ENCODE data around the gene OR52E4. TPM values are rescaled to one million over a fixed set of nuclear protein-coding genes. Genes with fewer than 3 reads are reported as not detected.

Gene OR52E4
- total RNA-seq, 6 experiments from 2014 or later: not detected

DNA sequence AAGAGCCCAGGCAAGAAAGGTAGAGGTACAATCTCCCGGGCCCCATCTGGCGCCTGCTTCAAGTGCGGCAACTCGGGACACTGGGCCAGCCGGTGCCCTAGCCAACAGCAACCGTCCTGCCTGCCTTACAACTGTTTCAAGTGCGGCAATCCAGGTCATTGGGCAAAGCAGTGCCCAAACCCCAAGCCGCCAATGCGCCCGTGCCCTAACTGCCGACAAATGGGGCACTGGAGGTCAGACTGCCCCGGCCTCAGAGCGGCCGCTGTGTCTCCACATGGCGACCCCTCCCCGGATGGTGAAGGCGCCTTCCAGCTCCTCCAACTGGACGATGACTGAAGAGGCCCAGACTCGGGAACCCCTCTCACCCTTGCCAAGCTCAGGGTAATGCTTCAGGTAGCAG is 50.2 kb downstream of the OR52E4 start:
- DNase-seq: no peak
- no CpG with 5 or more reads among the region's 19 CpGs for WGBS (ENCODE audit: insufficient coverage, low coverage, low lambda C conversion rate, missing lambda C conversion rate)
- TF ChIP-seq, protein P1, sequence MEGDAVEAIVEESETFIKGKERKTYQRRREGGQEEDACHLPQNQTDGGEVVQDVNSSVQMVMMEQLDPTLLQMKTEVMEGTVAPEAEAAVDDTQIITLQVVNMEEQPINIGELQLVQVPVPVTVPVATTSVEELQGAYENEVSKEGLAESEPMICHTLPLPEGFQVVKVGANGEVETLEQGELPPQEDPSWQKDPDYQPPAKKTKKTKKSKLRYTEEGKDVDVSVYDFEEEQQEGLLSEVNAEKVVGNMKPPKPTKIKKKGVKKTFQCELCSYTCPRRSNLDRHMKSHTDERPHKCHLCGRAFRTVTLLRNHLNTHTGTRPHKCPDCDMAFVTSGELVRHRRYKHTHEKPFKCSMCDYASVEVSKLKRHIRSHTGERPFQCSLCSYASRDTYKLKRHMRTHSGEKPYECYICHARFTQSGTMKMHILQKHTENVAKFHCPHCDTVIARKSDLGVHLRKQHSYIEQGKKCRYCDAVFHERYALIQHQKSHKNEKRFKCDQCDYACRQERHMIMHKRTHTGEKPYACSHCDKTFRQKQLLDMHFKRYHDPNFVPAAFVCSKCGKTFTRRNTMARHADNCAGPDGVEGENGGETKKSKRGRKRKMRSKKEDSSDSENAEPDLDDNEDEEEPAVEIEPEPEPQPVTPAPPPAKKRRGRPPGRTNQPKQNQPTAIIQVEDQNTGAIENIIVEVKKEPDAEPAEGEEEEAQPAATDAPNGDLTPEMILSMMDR (IDR thresholded peaks at IDR 0.05): no peak
- no peak for TF ChIP-seq POLR2A (IDR thresholded peaks at IDR 0.05)
- Histone ChIP-seq H3K27me3 (no peaks in the 10 kb centered on the region), H3K4me3 (no peak overlapping the region), H3K36me3 (no peaks in the 10 kb centered on the region), H3K27ac (no peak overlapping the region), H3K4me1 (no peaks in the 10 kb centered on the region), H3K9me3 (no peaks in the 10 kb centered on the region)
- no peak for ATAC-seq
- intact Hi-C loops (cut with DNase I): no loop called here

DNA sequence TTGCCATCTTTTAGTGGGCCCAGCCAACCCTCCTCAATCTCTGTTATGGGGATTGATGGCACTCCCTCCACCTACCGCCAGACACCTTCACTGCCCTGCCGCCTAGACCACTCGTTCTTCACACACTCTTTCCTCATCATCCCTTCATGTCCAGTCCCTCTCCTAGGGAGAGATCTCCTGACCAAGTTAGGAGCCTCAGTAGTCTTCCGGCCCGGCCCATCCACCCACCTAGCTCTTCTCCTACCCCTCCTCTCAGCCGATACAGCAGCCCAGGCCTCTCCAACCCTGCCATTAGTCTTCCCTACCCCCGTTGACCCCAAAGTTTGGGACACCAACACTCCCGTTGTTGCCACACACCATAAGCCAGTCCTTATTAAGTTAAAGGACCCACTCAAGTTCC is 50.6 kb downstream of the OR52E4 start:
- intact Hi-C loops (cut with DNase I): no loop called here
- H3K9me3 ChIP-seq: no peaks in the 10 kb centered on the region

DNA sequence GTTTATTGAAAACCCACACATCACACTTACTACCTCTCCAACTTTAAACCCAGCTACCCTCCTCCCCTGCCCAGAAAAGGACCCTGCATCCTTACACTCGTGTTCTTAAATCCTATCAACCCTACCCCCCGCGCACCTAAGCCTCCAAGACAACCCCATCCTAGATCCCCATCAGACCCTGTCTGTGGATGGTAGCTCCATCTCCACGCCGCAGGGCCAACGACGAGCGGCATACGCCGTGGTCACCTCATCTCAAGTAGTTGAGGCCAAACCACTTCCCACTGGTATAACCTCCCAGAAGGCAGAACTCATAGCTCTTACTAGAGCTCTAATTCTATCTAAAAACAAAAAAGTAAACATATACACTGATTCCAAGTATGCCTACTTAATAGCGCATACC is 52.2 kb downstream of the OR52E4 start:
- no peak for TF ChIP-seq POLR2A (IDR thresholded peaks at IDR 0.05)
- TF ChIP-seq, protein P1 (IDR thresholded peaks at IDR 0.05): no peak
- H3K4me3 ChIP-seq: no peak overlapping the region
- no peaks in the 10 kb centered on the region for H3K36me3 ChIP-seq
- H3K27me3 ChIP-seq: no peaks in the 10 kb centered on the region
- intact Hi-C loops (cut with DNase I): no loop called here
- no peaks in the 10 kb centered on the region for H3K9me3 ChIP-seq
- H3K4me1 ChIP-seq: no peaks in the 10 kb centered on the region
- 85% methylated on average over 11 of the region's 11 CpGs for WGBS (ENCODE audit: insufficient coverage, low coverage, low lambda C conversion rate, missing lambda C conversion rate)
- DNase-seq (no peak), ATAC-seq (no peak)
- H3K27ac ChIP-seq: no peak overlapping the region

More for the DNA sequence above, 50.6 kb downstream of the OR52E4 start:
- Histone ChIP-seq H3K4me1 (no peaks in the 10 kb centered on the region), H3K36me3 (no peaks in the 10 kb centered on the region), H3K4me3 (no peak overlapping the region), H3K27ac (no peak overlapping the region), H3K27me3 (no peaks in the 10 kb centered on the region)
- 74% methylated on average over 7 of the region's 8 CpGs for WGBS (ENCODE audit: insufficient coverage, low coverage, low lambda C conversion rate, missing lambda C conversion rate)
- DNase-seq: no peak
- ATAC-seq: no peak
- TF ChIP-seq POLR2A (IDR thresholded peaks at IDR 0.05): no peak
- TF ChIP-seq, protein P1 (IDR thresholded peaks at IDR 0.05): no peak

DNA sequence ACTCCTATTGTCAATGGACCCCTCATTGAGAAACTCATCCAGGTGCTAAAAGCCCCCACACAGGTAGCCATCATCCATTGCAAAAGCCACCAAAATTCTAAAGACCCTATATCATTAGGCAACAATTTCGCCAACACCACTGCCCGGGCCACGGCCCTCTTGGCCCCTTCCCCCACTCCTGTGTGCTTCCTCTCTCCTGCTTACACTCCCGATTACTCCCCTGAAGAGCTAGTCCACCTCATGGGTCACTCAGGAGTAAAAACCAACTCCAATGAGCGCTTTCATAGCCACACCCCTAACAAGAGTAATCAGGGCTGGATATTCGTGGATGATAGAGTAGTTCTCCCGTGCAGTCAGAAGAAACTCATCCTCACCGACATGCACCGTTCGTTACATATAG is 52.7 kb downstream of the OR52E4 start:
- no peaks in the 10 kb centered on the region for H3K36me3 ChIP-seq
- no peaks in the 10 kb centered on the region for H3K9me3 ChIP-seq
- no peak for TF ChIP-seq POLR2A (IDR thresholded peaks at IDR 0.05)
- TF ChIP-seq, protein P1 (IDR thresholded peaks at IDR 0.05): no peak

More for the DNA sequence above, 52.7 kb downstream of the OR52E4 start:
- ATAC-seq (no peak), DNase-seq (no peak)
- 76% methylated on average over 10 of the region's 10 CpGs for WGBS (ENCODE audit: insufficient coverage, low coverage, low lambda C conversion rate, missing lambda C conversion rate)
- Histone ChIP-seq H3K4me3 (no peak overlapping the region), H3K27ac (no peak overlapping the region), H3K27me3 (no peaks in the 10 kb centered on the region), H3K4me1 (no peaks in the 10 kb centered on the region)
- intact Hi-C loops (cut with DNase I): no loop called here

Other genes starting within 250 kb of the OR52E4 start
- gene TRIM5, start 195.6 kb upstream of the OR52E4 start, total RNA-seq: 10 to 100 TPM; 15.3 to 19.2 (median 18.2) TPM
- 10 to 100 TPM; 10.0 to 29.1 (median 13.8) TPM for gene TRIM22, start 190.8 kb upstream of the OR52E4 start, total RNA-seq
- under 1 TPM in 1 of 6 experiments, not detected in 5; 0.12 TPM for gene OR56B1, start 144.2 kb upstream of the OR52E4 start, total RNA-seq
- gene OR52N4, start 126.4 kb upstream of the OR52E4 start, total RNA-seq: not detected
- not detected for gene OR52N5, start 97.3 kb upstream of the OR52E4 start, total RNA-seq
- not detected for gene OR52N1, start 89.4 kb upstream of the OR52E4 start, total RNA-seq
- gene OR52N2, start 71.7 kb upstream of the OR52E4 start, total RNA-seq: not detected
- gene OR52E6, start 38.7 kb upstream of the OR52E4 start, total RNA-seq: not detected
- gene OR52E8, start 22.9 kb upstream of the OR52E4 start, total RNA-seq: not detected
- gene OR52E5, start 12.6 kb downstream of the OR52E4 start, total RNA-seq: not detected
- not detected for gene OR56A3, start 61.6 kb downstream of the OR52E4 start, total RNA-seq
- gene OR56A5, start 87.9 kb downstream of the OR52E4 start, total RNA-seq: not detected
- gene OR52L1, start 106.4 kb downstream of the OR52E4 start, total RNA-seq: not detected
- under 1 TPM in 1 of 6 experiments, not detected in 5; 0.04 TPM for gene OR56A4, start 126.3 kb downstream of the OR52E4 start, total RNA-seq
- gene OR56A1, start 150.1 kb downstream of the OR52E4 start, total RNA-seq: not detected
- gene OR56B4, start 227.1 kb downstream of the OR52E4 start, total RNA-seq: not detected

Data from right lobe of liver (tissue), 6 donors.